Upper lobe of left lung (tissue), 4 donors: ENCODE measurements around the gene PGPEP1.

ENCODE experiments used
- POLR2A ChIP-seq, 4 donors: fragments of 450-650 bp; IDR thresholded peaks; one replicate each; pipeline ENCODE4 v1.5.1; 2016 to 2017; ENCODE audit warnings: antibody characterized with exemption in 4 of 4, mild to moderate bottlenecking in 2 of 4
- TF ChIP-seq, protein P1 (sequence below), 6 experiments: fragments of 450-650 bp in 4 of 6; fragments of 200-600 bp in 2 of 6; sonication (generic) in 2 of 6; IDR thresholded peaks; one replicate each; pipeline ENCODE4 v1.5.1; 2016 to 2019; ENCODE audit warnings: antibody characterized with exemption in 6 of 6

DNA sequence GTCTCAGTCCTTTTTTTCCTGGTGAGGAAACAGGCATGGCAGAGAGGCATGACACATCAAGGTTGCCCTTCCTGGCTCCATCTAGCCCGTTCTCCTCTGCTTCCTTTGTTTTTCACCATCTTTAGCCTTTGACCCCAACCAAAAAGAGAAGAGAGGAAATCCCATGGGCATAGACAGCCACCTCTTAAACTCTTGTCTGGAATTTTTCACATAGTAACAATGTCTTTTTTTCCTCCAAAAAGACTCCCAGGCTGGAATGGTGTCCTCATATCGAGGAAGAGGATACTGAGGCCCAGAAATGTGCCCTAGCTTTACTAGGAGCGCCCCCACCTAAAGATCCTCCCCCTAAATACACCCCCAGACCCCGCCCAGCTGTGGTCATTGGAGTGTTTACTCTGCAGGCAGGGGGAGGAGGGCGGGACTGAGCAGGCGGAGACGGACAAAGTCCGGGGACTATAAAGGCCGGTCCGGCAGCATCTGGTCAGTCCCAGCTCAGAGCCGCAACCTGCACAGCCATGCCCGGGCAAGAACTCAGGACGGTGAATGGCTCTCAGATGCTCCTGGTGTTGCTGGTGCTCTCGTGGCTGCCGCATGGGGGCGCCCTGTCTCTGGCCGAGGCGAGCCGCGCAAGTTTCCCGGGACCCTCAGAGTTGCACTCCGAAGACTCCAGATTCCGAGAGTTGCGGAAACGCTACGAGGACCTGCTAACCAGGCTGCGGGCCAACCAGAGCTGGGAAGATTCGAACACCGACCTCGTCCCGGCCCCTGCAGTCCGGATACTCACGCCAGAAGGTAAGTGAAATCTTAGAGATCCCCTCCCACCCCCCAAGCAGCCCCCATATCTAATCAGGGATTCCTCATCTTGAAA is 45.5 kb downstream of the PGPEP1 start, which contains the start of gene GDF15:
- peak in 3 of 4 donors; percentile 40 to 89 (median 48) for TF ChIP-seq POLR2A (IDR thresholded peaks at IDR 0.05)
- TF ChIP-seq, protein P1, sequence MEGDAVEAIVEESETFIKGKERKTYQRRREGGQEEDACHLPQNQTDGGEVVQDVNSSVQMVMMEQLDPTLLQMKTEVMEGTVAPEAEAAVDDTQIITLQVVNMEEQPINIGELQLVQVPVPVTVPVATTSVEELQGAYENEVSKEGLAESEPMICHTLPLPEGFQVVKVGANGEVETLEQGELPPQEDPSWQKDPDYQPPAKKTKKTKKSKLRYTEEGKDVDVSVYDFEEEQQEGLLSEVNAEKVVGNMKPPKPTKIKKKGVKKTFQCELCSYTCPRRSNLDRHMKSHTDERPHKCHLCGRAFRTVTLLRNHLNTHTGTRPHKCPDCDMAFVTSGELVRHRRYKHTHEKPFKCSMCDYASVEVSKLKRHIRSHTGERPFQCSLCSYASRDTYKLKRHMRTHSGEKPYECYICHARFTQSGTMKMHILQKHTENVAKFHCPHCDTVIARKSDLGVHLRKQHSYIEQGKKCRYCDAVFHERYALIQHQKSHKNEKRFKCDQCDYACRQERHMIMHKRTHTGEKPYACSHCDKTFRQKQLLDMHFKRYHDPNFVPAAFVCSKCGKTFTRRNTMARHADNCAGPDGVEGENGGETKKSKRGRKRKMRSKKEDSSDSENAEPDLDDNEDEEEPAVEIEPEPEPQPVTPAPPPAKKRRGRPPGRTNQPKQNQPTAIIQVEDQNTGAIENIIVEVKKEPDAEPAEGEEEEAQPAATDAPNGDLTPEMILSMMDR (IDR thresholded peaks at IDR 0.05): peak; percentile 51 to 74 (median 62)
